ENCODE data around the gene TFPI. TPM values are rescaled to one million over a fixed set of nuclear protein-coding genes. Genes with fewer than 3 reads are reported as not detected.
"Not testable (repeated sequence)": the region's sequence is repeated elsewhere in the genome, so short reads cannot be mapped to it uniquely, and the experiment has no call there.

TFPI gene
- polyA plus RNA-seq, 2 donors, result 4.5 to 6.8 TPM

DNA sequence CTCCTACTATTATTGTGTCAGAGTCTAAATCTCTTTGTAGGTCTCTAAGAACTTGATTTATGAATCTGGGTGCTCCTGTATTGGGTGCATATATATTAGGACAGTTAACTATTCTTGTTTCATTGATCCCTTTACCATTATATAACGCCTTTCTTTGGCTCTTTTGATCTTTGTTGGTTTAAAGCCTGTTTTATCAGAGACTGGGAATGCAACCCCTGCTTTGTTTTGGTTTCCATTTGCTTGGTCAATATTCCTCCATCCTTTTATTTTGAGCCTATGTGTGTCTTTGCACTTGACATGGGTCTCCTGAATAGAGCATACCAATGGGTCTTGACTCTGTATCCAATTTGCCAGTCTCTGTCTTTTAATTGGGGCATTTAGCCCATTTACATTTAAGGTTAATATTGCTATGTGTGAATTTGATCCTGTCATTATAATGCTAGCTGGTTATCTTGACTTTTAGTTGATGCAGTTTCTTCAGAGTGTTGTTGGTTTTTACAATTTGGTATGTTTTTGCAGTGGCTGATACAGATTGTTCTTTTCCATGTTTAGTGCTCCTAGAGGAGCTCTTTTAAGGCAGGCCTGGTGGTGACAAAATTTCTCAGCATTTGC lies 36.4 kb downstream of the TFPI start:
- 81 to 86% methylated on average over 1 of the region's 1 CpG for WGBS, 2 donors
- H3K4me1 ChIP-seq (ENCODE audit: control insufficient read depth in 2 of 2, insufficient read depth in 2 of 2, low read length in 1 of 2); H3K9me3 ChIP-seq (ENCODE audit: control insufficient read depth in 2 of 2, insufficient read depth in 1 of 2, low read depth in 1 of 2, low read length in 1 of 2); H3K27me3 ChIP-seq (ENCODE audit: control insufficient read depth in 1 of 2, insufficient read depth in 2 of 2, low read length in 2 of 2); H3K4me3 ChIP-seq (ENCODE audit: low read depth in 1 of 2, low read length in 2 of 2); H3K36me3 ChIP-seq (ENCODE audit: control insufficient read depth in 2 of 2, insufficient read depth in 2 of 2, low read length in 1 of 2); H3K27ac ChIP-seq (ENCODE audit: low read depth in 2 of 2, low read length in 1 of 2): not testable (repeated sequence)

DNA sequence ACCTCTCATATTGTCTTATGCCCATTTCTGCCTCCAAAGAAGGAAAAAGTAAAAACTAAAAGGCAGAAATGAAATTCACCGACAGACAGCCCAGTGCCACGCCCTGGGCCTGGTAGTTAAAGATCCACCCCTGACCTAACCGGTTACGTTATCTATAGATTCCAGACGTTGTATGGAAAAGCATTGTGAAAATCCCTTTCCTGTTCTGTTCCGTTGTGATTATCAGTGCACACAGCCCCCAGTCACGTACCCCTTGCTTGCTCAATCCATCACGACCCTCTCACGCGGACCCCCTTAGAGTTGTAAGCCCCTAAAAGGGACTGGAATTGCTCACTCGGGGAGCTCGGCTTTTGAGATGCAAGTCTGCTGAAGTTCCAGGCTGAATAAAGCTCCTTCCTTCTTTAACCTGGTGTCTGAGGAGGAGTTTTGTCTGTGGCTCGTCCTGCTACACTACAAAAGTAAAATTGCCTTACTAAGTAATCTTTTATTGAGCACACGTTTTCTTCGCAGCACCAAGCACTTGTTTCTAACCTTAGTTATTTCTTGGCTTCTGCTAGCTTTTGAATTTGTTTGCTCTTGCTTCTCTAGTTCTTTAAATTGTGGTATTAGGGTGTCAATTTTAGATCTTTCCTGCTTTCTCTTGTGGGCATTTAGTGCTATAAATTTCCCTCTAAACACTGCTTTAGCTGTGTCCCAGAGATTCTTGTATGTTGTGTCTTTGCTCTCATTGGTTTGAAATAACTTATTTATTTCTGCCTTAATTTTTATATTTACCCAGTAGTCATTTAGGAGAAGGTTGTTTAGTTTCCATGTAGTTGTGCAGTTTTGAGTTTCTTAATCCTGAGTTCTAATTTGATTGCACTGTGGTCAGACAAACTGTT lies 37.4 kb downstream of the TFPI start:
- H3K9me3 ChIP-seq (ENCODE audit: control insufficient read depth in 2 of 2, insufficient read depth in 1 of 2, low read depth in 1 of 2, low read length in 1 of 2); H3K4me1 ChIP-seq (ENCODE audit: control insufficient read depth in 2 of 2, insufficient read depth in 2 of 2, low read length in 1 of 2); H3K4me3 ChIP-seq (ENCODE audit: low read depth in 1 of 2, low read length in 2 of 2); H3K27ac ChIP-seq (ENCODE audit: low read depth in 2 of 2, low read length in 1 of 2); H3K27me3 ChIP-seq (ENCODE audit: control insufficient read depth in 1 of 2, insufficient read depth in 2 of 2, low read length in 2 of 2); H3K36me3 ChIP-seq (ENCODE audit: control insufficient read depth in 2 of 2, insufficient read depth in 2 of 2, low read length in 1 of 2): not testable (repeated sequence)
- WGBS, 2 donors, result 87 to 91% methylated on average over 15 of the region's 15 CpGs

DNA sequence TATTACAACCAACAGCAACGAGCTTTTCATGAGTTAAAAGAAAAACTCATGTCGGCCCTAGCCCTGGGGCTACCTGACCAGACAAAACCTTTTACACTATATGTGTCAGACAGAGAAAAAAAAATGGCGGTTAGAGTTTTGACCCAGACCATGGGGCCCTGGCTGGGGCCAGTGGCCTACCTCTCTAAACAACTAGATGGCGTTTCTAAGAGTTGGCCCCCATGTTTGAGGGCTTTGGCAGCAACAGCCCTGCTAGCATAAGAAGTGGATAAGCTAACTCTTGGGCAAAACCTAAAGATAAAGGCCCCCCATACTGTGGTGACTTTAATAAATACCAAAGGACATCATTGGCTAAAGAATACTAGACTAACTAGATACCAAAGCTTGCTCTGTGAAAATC lies 39.3 kb downstream of the TFPI start:
- peaks cover 0 to 4% of the 10 kb centered on the region in 2 donors for H3K9me3 ChIP-seq (ENCODE audit: control insufficient read depth in 2 of 2, insufficient read depth in 1 of 2, low read depth in 1 of 2, low read length in 1 of 2)
- no peak overlapping the region for H3K4me3 ChIP-seq (ENCODE audit: low read depth in 1 of 2, low read length in 2 of 2)
- H3K27me3 ChIP-seq (ENCODE audit: control insufficient read depth in 1 of 2, insufficient read depth in 2 of 2, low read length in 2 of 2), result no peaks in the 10 kb centered on the region
- H3K36me3 ChIP-seq (ENCODE audit: control insufficient read depth in 2 of 2, insufficient read depth in 2 of 2, low read length in 1 of 2), result peaks cover 0 to 4% of the 10 kb centered on the region in 2 donors
- H3K4me1 ChIP-seq (ENCODE audit: control insufficient read depth in 2 of 2, insufficient read depth in 2 of 2, low read length in 1 of 2), result no peaks in the 10 kb centered on the region
- H3K27ac ChIP-seq (ENCODE audit: low read depth in 2 of 2, low read length in 1 of 2), result no peak overlapping the region
- WGBS, 2 donors, result 88 to 95% methylated on average over 4 of the region's 4 CpGs

DNA sequence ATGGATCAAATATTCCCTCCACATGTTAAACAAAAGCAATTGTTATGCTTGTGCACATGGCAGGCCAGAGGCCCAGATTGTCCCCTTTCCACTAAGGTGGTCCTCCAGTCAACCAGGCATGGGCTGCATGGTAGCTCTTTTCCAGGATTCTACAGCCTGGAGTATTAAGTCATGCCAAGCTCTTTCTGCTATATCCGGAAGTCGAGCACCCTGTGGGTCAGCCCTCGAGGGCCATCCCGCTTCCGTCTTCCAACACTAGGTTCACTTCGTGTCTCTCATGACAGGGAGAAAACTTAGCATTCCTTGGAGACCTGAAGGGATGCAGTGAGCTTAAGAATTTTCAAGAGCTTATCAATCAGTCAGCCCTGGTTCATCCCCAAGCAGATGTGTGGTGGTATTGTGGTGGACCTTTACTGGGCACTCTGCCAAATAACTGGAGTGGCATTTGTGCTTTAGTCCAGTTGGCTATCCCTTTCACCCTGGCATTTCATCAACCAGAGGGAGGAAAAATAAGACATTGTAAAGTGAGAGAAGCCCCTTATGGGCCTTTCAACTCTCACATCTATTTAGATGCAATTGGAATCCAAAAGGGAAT lies 39.9 kb downstream of the TFPI start:
- not testable (repeated sequence) for H3K36me3 ChIP-seq (ENCODE audit: control insufficient read depth in 2 of 2, insufficient read depth in 2 of 2, low read length in 1 of 2); H3K27ac ChIP-seq (ENCODE audit: low read depth in 2 of 2, low read length in 1 of 2); H3K4me3 ChIP-seq (ENCODE audit: low read depth in 1 of 2, low read length in 2 of 2); H3K4me1 ChIP-seq (ENCODE audit: control insufficient read depth in 2 of 2, insufficient read depth in 2 of 2, low read length in 1 of 2); H3K9me3 ChIP-seq (ENCODE audit: control insufficient read depth in 2 of 2, insufficient read depth in 1 of 2, low read depth in 1 of 2, low read length in 1 of 2); H3K27me3 ChIP-seq (ENCODE audit: control insufficient read depth in 1 of 2, insufficient read depth in 2 of 2, low read length in 2 of 2)
- 90 to 95% methylated on average over 6 of the region's 6 CpGs for WGBS, 2 donors

DNA sequence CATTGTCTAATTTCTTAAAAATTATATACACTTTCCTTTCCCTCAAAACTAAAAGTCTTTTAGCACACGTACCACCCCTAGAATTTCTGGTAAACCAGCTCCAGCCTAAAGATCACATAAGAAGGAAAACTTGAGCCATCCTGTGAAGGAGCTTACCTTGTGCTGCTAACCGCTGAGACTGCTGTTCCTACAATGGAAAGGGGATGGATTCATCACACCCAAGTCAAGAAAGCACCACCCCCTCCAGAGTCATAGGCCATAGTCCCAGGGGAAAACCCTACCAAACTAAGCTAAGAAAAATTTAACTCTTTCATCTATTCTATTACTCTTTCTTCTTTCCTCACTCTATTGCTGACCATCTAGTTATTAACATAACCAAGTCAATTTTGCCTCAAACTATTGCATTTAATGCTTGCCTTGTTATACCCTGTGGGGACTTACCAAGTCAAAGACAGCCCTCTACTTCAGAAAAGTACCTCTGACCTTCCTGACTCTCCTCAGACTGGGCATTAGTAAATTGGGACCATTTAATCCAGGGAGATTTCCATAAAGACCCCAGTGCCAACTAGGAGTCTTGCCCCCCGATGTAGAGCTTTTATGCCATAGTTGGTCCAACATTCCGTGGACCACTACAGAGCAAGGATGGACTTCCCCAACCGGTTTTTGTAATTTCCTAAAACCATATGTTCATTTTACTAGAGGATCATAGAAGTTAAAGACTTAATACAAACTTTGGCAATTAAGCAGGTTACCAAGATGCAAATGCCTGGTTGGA lies 40.6 kb downstream of the TFPI start:
- not testable (repeated sequence) for H3K27ac ChIP-seq (ENCODE audit: low read depth in 2 of 2, low read length in 1 of 2); H3K27me3 ChIP-seq (ENCODE audit: control insufficient read depth in 1 of 2, insufficient read depth in 2 of 2, low read length in 2 of 2); H3K4me1 ChIP-seq (ENCODE audit: control insufficient read depth in 2 of 2, insufficient read depth in 2 of 2, low read length in 1 of 2); H3K9me3 ChIP-seq (ENCODE audit: control insufficient read depth in 2 of 2, insufficient read depth in 1 of 2, low read depth in 1 of 2, low read length in 1 of 2); H3K4me3 ChIP-seq (ENCODE audit: low read depth in 1 of 2, low read length in 2 of 2); H3K36me3 ChIP-seq (ENCODE audit: control insufficient read depth in 2 of 2, insufficient read depth in 2 of 2, low read length in 1 of 2)
- 91 to 92% methylated on average over 5 of the region's 5 CpGs for WGBS, 2 donors

DNA sequence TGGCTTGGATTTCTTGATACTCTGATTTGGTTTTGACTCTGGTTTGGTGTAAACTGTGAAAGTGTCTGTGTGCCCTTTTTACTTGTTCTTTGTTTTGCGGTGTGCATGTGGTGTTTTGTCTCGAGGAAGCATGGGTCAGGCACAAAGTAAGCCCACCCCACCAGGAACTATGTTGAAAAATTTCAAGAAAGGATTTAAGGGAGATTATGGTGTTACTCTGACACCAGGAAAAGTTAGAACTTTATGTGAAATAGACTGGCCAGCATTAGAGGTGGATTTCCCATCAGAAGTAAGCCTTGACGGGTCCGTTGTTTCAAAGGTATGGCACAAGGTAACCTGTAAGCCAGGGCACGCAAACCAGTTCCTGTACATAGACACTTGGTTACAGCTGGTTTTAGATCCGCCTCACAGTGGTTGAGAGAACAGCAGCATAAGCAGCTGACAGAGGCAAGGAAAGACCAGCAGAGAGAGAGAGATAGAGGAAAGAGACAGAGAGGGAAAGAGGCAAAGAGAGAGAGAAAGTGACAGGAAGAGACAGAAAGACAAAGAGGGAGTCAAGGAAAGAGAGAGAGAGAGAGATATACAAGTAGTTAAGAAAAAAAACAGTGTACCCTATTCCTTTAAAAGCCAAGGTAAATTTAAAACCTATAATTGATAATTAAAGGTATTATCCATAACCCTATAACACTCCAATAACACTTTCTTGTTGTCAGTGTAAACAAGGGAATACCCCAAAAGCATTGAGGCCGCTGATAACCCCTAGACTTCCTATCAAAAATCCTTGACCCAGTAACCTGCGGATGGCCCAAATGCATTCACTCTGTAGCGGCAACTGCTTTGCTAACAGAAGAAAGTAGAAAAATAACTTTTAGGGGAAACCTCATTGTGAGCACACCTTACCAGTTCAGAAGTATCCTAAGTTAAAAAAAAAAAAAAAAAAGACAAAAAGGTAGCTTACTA lies 42.6 kb downstream of the TFPI start:
- H3K4me1 ChIP-seq (ENCODE audit: control insufficient read depth in 2 of 2, insufficient read depth in 2 of 2, low read length in 1 of 2), result no peaks in the 10 kb centered on the region
- H3K27me3 ChIP-seq (ENCODE audit: control insufficient read depth in 1 of 2, insufficient read depth in 2 of 2, low read length in 2 of 2), result no peaks in the 10 kb centered on the region
- H3K4me3 ChIP-seq (ENCODE audit: low read depth in 1 of 2, low read length in 2 of 2), result no peak overlapping the region
- no peak overlapping the region for H3K27ac ChIP-seq (ENCODE audit: low read depth in 2 of 2, low read length in 1 of 2)
- 81 to 84% methylated on average over 9 of the region's 9 CpGs for WGBS, 2 donors
- peaks cover 0 to 2% of the 10 kb centered on the region in 2 donors for H3K9me3 ChIP-seq (ENCODE audit: control insufficient read depth in 2 of 2, insufficient read depth in 1 of 2, low read depth in 1 of 2, low read length in 1 of 2)
- no peaks in the 10 kb centered on the region for H3K36me3 ChIP-seq (ENCODE audit: control insufficient read depth in 2 of 2, insufficient read depth in 2 of 2, low read length in 1 of 2)

DNA sequence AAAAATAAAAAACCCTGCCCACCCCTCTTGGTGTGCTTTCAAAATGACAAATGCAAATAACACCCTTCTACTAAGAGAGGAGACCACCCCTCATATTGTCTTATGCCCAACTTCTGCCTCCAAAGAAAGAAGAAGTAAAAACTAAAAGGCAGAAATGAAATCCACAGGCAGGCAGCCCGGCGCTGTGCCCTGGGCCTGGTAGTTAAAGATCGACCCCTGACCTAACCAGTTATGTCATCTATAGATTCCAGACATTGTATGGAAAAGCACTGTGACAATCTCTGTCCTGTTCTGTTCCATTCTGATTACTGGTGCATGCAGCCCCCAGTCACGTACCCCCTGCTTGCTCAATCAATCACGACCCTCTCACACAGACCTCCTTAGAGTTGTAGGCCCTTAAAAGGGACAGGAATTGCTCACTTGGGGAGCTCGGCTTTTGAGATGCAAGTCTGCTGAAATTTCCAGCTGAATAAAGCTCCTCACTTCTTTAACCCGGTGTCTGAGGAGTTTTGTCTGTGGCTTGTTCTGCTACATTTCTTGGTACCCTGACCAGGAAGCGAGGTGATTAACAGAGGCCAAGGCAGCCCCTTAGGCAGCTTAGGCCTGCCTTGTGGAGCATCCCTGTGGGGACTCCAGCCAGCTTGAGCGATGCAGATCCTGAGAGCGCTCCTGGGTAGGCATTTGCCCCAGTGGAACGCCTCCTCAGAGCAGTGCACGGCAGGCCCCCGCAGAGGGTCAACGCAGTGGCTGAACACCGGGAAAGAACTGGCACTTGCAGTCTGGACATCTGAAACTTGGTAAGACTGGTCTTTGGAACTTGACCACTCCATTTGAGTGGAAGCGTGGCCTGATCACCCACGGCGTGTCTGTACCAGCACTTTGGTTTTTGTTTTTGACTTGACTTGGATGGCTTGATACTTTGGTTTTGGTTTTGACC lies 43.5 kb downstream of the TFPI start:
- not testable (repeated sequence) for H3K4me1 ChIP-seq (ENCODE audit: control insufficient read depth in 2 of 2, insufficient read depth in 2 of 2, low read length in 1 of 2); H3K27ac ChIP-seq (ENCODE audit: low read depth in 2 of 2, low read length in 1 of 2); H3K9me3 ChIP-seq (ENCODE audit: control insufficient read depth in 2 of 2, insufficient read depth in 1 of 2, low read depth in 1 of 2, low read length in 1 of 2); H3K36me3 ChIP-seq (ENCODE audit: control insufficient read depth in 2 of 2, insufficient read depth in 2 of 2, low read length in 1 of 2); H3K27me3 ChIP-seq (ENCODE audit: control insufficient read depth in 1 of 2, insufficient read depth in 2 of 2, low read length in 2 of 2); H3K4me3 ChIP-seq (ENCODE audit: low read depth in 1 of 2, low read length in 2 of 2)
- WGBS, 2 donors, result 83 to 87% methylated on average over 18 of the region's 18 CpGs

DNA sequence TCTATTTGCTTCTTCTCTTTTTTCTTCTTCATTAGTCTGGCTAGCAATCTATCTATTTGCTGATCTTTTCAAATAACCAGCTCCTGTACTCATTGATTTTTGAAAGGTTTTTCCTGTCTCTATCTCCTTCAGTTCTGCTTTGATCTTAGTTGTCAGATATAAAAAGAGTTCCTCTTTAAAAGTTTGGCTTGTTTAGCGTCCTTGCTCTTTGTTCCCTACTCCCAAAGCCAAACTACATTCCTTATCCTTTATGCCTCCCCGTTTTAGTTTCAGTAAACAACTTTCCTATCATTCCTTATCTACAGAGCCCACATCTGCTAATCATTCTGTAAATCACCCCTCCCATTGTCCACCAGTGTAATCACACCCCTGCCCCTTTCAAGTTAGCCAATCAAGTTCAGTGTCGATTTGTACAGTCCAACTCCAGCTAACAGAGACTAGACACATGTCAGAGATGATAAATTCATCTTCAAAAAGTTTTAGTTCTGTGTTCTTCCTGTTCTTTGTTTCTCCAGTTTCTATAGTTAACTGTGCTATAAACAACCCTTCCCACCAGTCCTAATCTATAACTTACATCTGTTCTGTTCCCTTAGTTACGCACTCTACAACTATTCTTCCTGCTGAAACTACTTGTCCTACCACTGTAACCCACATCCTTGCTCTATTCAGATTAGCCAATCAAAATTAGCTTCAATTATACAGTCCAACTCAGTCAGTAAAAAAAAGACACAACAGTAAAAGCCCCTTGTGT lies 44.4 kb downstream of the TFPI start:
- 43% methylated on average over 4 of the region's 4 CpGs for WGBS, 2 donors

More for the DNA sequence above, 44.4 kb downstream of the TFPI start:
- Histone ChIP-seq H3K36me3 (ENCODE audit: control insufficient read depth in 2 of 2, insufficient read depth in 2 of 2, low read length in 1 of 2) (no peaks in the 10 kb centered on the region), H3K4me3 (ENCODE audit: low read depth in 1 of 2, low read length in 2 of 2) (no peak overlapping the region), H3K27ac (ENCODE audit: low read depth in 2 of 2, low read length in 1 of 2) (no peak overlapping the region), H3K4me1 (ENCODE audit: control insufficient read depth in 2 of 2, insufficient read depth in 2 of 2, low read length in 1 of 2) (no peaks in the 10 kb centered on the region), H3K9me3 (ENCODE audit: control insufficient read depth in 2 of 2, insufficient read depth in 1 of 2, low read depth in 1 of 2, low read length in 1 of 2) (peaks cover 0 to under 1% of the 10 kb centered on the region in 2 donors), H3K27me3 (ENCODE audit: control insufficient read depth in 1 of 2, insufficient read depth in 2 of 2, low read length in 2 of 2) (no peaks in the 10 kb centered on the region)

Data from esophagus (tissue), 2 donors.